Vagina (tissue), 2 donors: ENCODE measurements around the gene MINDY4. TPM values are rescaled to one million over a fixed set of nuclear protein-coding genes. Genes with fewer than 3 reads are reported as not detected.

Source experiments
- DNase-seq, 2 donors: peaks; one replicate each; pipeline ENCODE4 v3.0.0-alpha.2; 2017; ENCODE audit errors: extremely low spot score in 2 of 2
- H3K27ac ChIP-seq: fragments of 200-600 bp; sonication (generic); one replicate; pipeline ENCODE4 v1.5.1; 2019
- H3K27me3 ChIP-seq: fragments of 200-600 bp; sonication (generic); one replicate; pipeline ENCODE4 v1.5.1; 2019
- H3K36me3 ChIP-seq, 2 donors: fragments of 200-600 bp; sonication (generic); one replicate each; pipeline ENCODE4 v1.5.1; 2017 to 2019
- H3K4me1 ChIP-seq: fragments of 200-600 bp; sonication (generic); one replicate; pipeline ENCODE4 v1.5.1; 2019
- H3K4me3 ChIP-seq, 2 donors: fragments of 200-600 bp; sonication (generic); 1 replicate in 1 of 2; 2 replicates in 1 of 2; pipeline ENCODE4 v1.5.1; 2016 to 2019
- H3K9me3 ChIP-seq: fragments of 200-600 bp; sonication (generic); one replicate; pipeline ENCODE4 v1.5.1; 2019
- POLR2A ChIP-seq, 2 donors: fragments of 450-650 bp; IDR thresholded peaks; one replicate each; pipeline ENCODE4 v1.6.1; 2017; ENCODE audit warnings: antibody characterized with exemption in 2 of 2, mild to moderate bottlenecking in 2 of 2, moderate library complexity in 2 of 2
- POLR2AphosphoS5 ChIP-seq, 2 donors: sonication (generic); formaldehyde crosslinking; IDR thresholded peaks; one replicate each; pipeline ENCODE4 v1.9.0; 2017; ENCODE audit warnings: antibody characterized with exemption in 2 of 2, mild to moderate bottlenecking in 2 of 2, low read depth in 1 of 2; ENCODE audit not compliant: insufficient read depth in 1 of 2
- intact Hi-C: fragments of 100-400 bp; cut with DNase I; formaldehyde crosslinking; loops from one replicate; pipeline ENCODE4 v1.15.1; 2023
- total RNA-seq: library from RNA; depleted of rRNA; stranded (reverse); fragments of >200 nt; gene quantifications from one replicate; pipeline ENCODE4 v1.2.3, GENCODE V29; 2016
- TF ChIP-seq, protein P1 (sequence below), 3 experiments: fragments of 450-650 bp in 2 of 3; fragments of 200-600 bp in 1 of 3; sonication (generic) in 1 of 3; IDR thresholded peaks; one replicate each; pipeline ENCODE4 v1.5.1; 2017 to 2019; ENCODE audit warnings: antibody characterized with exemption in 3 of 3, mild to moderate bottlenecking in 2 of 3, moderate library complexity in 2 of 3

Gene MINDY4
- total RNA-seq, 1 donor from 2014 or later: 10.3 TPM

- no peak for TF ChIP-seq POLR2A (IDR thresholded peaks at IDR 0.05)
- no peak for TF ChIP-seq POLR2AphosphoS5 (IDR thresholded peaks at IDR 0.05; ENCODE audit: insufficient read depth in 1 of 2, low read depth in 1 of 2)
- TF ChIP-seq, protein P1, sequence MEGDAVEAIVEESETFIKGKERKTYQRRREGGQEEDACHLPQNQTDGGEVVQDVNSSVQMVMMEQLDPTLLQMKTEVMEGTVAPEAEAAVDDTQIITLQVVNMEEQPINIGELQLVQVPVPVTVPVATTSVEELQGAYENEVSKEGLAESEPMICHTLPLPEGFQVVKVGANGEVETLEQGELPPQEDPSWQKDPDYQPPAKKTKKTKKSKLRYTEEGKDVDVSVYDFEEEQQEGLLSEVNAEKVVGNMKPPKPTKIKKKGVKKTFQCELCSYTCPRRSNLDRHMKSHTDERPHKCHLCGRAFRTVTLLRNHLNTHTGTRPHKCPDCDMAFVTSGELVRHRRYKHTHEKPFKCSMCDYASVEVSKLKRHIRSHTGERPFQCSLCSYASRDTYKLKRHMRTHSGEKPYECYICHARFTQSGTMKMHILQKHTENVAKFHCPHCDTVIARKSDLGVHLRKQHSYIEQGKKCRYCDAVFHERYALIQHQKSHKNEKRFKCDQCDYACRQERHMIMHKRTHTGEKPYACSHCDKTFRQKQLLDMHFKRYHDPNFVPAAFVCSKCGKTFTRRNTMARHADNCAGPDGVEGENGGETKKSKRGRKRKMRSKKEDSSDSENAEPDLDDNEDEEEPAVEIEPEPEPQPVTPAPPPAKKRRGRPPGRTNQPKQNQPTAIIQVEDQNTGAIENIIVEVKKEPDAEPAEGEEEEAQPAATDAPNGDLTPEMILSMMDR (IDR thresholded peaks at IDR 0.05): no peak
- Histone ChIP-seq H3K36me3 (no peaks in the 10 kb centered on the region), H3K27ac (no peak overlapping the region), H3K4me1 (peaks cover 30% of the 10 kb centered on the region), H3K4me3 (no peak overlapping the region), H3K9me3 (no peaks in the 10 kb centered on the region), H3K27me3 (no peaks in the 10 kb centered on the region)
- no peak for DNase-seq
- intact Hi-C loops: no loop called here
Measured at GRCh38 chr7:30904561-30904960, 133.3 kb downstream of the MINDY4 start.

GRCh38 chr7:30905078-30906012 lies 134.1 kb downstream of the MINDY4 start:
- TF ChIP-seq POLR2A (IDR thresholded peaks at IDR 0.05) (no peak), POLR2AphosphoS5 (IDR thresholded peaks at IDR 0.05; ENCODE audit: insufficient read depth in 1 of 2, low read depth in 1 of 2) (no peak)
- TF ChIP-seq, protein P1 (IDR thresholded peaks at IDR 0.05): no peak
- Histone ChIP-seq H3K27me3 (no peaks in the 10 kb centered on the region), H3K27ac (peak overlapping the region; percentile 40), H3K9me3 (no peaks in the 10 kb centered on the region), H3K4me1 (peaks cover 37% of the 10 kb centered on the region), H3K36me3 (no peaks in the 10 kb centered on the region), H3K4me3 (no peak overlapping the region)
- DNase-seq: no peak
- intact Hi-C loops: no loop called here

GRCh38 chr7:30906014-30906413 lies 134.8 kb downstream of the MINDY4 start:
- intact Hi-C loops: no loop called here
- no peaks in the 10 kb centered on the region for H3K27me3 ChIP-seq
- no peaks in the 10 kb centered on the region for H3K9me3 ChIP-seq
- no peak overlapping the region for H3K4me3 ChIP-seq
- no peak for DNase-seq
- peak overlapping the region; percentile 40 for H3K27ac ChIP-seq
- TF ChIP-seq POLR2A (IDR thresholded peaks at IDR 0.05): no peak
- TF ChIP-seq POLR2AphosphoS5 (IDR thresholded peaks at IDR 0.05; ENCODE audit: insufficient read depth in 1 of 2, low read depth in 1 of 2): no peak
- TF ChIP-seq, protein P1 (IDR thresholded peaks at IDR 0.05): no peak
- peaks cover 44% of the 10 kb centered on the region for H3K4me1 ChIP-seq
- H3K36me3 ChIP-seq: no peaks in the 10 kb centered on the region

DNA sequence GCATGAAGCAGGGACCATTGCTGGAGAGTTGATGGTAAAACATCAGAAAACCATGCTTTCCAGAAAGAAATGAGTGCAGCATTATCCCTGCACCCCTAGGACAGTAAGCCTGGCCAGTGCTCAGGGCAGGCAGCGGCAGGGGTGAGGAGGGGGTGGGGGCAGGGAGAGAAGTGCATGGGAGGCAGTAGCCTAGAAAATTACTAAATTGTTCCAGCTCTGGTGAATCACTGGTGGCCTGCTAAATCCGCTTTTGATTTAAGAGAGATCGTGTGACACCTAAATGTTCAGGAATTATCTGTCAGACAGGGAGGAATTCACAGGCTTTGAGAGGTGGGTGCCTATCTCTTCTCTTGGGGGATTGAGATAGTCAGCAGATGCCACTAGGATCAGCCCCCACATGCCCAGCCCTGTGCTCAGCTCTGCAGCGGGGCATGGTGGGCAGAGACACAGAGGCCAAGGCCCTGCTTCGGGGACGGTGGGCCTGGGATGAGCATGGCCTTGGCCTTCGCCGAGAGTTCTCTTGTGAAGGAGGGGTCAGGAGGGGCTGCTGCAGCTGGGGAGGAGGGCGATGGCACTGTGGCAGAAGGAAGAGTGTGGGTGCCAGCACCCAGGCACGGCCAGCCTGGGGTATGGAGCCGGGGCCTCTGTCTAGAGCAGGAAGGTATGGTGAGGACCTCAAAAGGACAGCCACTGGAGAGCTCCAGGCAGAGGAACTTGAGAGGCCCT lies 135.5 kb downstream of the MINDY4 start:
- H3K4me1 ChIP-seq: peaks cover 50% of the 10 kb centered on the region

More for the DNA sequence above, 135.5 kb downstream of the MINDY4 start:
- no peaks in the 10 kb centered on the region for H3K9me3 ChIP-seq
- H3K4me3 ChIP-seq: no peak overlapping the region
- no peak for DNase-seq
- TF ChIP-seq, protein P1 (IDR thresholded peaks at IDR 0.05): no peak
- TF ChIP-seq POLR2A (IDR thresholded peaks at IDR 0.05) (no peak), POLR2AphosphoS5 (IDR thresholded peaks at IDR 0.05; ENCODE audit: insufficient read depth in 1 of 2, low read depth in 1 of 2) (no peak)
- intact Hi-C loops: no loop called here
- no peaks in the 10 kb centered on the region for H3K36me3 ChIP-seq
- H3K27ac ChIP-seq: peak overlapping the region; percentile 40
- H3K27me3 ChIP-seq: no peaks in the 10 kb centered on the region
